Measurements from ENCODE around the gene LRRN2.
A peak's percentile ranks its signal among the peaks of the same experiment; 100 is the strongest.

LRRN2 gene

DNA sequence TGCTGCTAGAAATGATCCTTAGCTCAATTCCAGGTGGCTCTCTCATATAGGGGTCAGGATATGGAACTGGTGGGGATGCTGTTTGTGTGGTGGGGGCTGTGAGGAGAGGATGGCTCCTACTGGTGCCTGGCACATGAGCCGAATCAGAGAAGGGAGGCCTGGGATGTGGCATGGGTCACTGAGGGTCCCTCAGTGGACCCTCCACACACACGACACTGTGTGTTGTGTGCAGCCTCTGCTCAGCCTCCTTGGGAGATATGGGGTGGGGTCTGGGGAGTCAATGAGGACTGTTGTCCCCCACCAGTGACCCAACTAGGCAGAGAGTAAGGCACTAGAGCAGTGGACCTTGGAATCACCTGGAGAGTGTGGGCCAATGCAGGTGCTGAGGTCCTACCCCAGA, 3.2 kb upstream of the LRRN2 start:
- no peak for DNase-seq

DNA sequence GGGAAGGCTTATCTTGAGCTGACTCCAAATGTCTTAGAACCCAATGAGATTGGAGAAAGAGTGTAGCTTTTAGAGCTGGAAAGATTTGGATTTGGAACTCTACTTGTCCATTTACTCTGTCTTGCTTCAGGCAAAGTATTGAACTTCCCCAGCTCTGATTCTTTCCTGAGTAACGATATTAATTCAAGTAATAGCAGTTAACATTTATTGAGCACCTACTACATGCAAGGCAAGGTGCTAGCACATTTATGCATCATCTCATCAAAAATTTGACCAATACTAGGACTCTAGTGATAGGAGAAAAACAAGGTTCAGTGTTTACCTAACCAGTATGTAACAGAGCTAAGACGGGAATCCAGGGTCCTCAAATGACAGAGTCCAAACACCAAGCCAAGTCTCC, 2.5 kb upstream of the LRRN2 start:
- DNase-seq, result no peak

DNA sequence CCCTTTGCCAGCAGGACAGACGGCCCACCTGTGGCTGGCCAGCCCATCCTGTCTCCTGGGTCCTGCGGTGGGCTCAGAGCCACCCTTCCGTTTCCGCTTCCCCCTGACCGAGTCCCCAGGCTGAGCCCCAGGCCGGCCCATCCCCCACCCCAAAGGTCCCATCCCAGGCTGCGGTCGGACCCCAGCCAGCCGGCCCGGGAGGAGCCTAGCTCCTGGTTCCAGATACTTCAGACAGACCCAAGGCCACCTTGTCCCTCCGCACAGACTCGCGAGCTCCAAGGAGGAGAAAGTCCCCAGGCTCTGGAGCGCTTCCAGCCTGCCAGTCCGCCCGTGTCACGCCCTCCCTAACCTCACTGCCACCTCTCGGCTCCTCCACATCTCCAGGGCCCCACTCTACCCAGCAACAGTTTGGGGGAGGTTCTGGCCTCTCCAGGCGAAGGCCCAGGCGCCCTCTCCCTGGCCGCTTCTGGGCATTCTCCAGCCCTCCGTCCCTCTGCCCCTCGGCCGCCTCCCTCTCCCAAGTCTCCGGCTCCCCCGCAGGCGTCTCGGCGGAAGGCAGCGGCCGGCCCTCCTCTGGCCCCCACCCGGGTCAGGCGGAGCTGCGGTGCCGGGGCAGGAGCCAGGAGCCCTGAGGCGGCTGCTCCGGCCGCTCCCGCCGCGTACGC, 835 bp downstream of the LRRN2 start:
- peak in 1 of 5 donors; percentile 13 for DNase-seq

DNA sequence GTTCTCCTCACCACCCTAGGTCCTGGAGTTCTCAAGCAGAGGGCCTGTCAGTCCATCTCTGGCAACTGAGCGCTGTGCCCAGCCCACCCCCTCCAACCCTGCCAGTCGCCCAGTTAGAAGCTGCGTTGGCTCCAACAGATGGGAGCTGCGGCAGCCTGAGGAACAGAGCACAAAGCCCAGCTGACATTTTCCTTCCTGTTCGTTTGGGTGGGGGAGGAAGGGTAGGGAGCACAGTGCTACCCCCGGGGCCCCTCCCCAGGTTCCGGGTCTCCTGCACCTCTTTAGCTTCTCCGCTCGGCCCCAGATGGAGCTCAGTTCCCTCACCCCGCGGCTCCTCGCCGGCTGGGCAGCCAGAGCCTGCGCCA, 1.4 kb downstream of the LRRN2 start:
- no peak for DNase-seq

DNA sequence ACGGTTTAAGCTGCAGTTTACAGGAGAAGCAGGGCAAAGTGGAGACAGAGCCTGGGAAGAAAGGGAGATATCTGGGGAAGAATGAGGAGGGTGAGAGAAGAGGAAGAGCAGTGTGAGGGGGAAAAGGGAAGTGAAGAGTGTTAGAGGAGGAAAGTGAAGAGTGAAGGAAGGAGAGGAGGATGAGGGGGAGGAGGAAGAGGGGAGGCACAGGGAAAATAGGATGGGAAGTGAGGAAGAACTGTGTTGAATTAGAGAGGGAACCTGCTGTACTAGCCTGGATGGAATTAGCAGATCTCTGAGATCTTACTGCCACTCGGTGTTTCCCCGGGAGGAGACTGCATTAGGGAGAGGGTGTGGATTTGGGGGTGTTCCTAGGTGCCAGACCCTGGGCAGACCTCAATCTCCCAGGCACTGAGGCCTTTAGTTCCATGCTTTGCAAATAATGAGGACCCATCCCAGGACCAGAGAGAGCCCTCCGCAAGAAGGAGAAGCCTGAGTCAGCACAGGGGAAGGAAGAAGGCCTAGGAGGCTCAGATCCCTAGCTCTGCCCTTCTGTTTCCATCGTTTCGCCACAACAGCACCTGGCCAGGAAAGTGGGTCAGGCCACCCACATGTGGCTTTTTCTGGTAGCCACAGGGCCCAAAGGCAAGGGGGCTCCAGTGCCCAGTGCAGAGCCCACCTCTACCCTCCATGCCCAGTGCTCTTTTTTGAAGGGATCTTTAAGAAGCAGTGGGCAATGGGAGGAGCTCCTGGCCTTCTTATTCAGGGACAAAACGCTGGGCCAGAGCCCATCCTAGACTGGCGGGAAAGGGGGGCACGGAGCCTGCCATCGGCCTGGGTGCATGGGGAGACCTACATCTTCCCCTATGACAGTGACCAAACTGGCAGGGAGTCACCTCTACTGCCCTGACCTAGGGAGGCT, 2.0 kb downstream of the LRRN2 start:
- no peak for DNase-seq

DNA sequence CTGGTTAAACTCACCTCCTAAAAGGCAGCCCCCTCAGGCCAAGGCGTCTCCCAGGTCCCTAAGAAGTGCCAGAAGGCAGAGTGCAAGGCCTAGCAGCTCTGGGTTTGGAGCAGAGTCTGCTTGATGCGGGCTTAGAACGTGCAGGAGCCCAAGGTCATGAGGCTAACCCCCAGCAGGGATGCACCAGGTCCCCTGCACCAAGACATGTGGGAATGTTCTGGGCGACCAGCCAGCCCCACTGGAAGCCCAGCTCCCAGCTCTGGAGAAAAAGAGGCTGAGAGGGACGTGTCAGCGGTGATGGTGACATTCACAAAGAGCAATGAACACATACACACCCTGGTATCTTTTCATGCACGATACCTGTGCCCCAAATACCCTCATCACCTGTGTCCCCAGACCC, 5.1 kb downstream of the LRRN2 start:
- DNase-seq, result no peak

DNA sequence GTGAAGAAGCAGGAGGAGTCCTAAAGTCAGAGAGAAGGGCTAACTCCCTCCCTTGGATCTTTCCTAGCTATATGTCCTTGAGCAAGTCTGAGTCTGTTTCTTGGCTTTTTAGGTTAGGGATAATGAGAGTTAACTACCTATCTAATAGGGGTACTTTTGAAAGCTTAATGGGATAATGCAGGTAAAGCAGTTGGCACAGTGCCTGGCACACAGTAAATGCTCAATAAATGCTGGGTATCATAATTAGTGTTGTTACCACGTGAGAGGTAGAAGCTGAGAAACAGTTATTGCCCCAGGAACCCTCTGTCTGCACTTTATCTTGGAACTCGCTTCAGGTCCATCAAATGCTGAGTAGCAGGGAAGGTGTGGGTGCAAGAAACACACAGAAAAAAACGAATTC, 5.5 kb downstream of the LRRN2 start:
- DNase-seq, result no peak

DNA sequence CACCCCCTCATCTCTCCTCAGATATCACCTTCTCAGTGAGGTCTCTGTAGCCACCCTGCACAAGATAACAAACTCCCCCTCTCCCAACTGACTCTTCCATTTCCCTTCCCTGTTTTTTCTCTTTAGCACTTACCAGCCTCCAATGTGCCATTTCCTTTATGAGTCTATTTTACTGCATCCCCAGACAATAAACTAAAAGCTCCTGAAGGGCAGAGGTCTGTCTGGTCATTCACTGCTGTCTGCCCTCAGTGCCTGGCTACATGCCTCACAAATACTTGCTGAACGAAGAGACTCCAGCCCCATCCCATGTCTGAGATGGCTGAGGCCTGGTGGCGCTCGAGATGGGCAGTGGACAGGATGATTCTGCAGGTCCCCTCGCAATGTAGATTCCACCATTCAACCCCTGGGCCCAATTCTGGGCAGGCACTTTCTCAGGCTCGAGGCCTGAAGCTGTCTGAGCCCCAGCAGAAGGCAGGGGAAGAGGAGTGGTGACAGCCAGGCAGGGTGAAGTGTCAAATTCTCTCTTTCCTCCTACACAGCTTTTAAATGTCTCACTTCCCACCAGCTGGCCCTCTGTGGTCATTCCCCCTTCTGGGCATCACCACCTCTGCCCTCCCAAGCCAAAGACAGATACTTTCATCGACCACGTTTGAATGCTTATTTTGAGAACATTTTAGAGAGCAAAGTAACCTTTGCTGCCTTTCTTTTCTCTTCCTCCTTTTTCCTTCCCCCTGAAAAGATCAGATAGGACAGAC, 6.6 kb downstream of the LRRN2 start:
- DNase-seq, result no peak

DNA sequence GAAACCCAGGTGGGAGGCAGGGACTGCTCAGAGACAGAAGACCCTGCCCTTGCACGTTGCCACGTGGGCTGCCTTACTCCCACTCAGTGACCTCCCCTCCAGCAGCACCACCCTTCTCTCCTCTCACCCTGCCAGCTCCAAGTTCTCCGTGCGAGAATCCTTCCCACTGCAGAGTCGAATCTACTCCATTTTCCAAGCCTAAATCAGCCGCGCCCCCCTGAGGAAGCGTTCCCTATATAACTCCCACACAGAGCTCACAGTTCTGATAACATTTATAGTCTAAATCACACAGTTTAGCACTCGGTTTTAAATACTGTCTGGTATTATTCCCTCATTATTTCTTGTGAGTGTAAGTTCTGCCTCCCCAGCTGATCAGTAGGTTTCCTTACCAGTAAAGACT, 7.7 kb downstream of the LRRN2 start:
- no peak for DNase-seq

DNA sequence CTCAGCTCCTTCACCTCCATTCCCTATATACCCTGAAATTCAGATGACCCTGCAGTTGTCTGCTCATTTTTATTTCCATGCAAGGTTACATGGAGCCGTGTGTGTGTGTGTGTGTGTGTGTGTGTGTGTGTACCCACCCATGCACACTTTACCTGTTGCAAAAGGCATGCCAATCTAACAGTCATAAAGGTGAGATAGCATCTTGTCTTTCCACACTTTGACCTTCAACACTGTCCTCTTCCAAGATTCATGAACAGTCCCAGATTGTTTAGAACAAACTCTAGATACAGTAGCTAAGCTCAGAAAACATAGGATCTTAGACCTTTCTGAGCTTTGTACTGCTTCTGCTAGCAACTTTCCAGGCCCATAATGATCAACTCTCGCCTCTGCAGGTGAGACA, 9.5 kb downstream of the LRRN2 start:
- no peak for DNase-seq

DNA sequence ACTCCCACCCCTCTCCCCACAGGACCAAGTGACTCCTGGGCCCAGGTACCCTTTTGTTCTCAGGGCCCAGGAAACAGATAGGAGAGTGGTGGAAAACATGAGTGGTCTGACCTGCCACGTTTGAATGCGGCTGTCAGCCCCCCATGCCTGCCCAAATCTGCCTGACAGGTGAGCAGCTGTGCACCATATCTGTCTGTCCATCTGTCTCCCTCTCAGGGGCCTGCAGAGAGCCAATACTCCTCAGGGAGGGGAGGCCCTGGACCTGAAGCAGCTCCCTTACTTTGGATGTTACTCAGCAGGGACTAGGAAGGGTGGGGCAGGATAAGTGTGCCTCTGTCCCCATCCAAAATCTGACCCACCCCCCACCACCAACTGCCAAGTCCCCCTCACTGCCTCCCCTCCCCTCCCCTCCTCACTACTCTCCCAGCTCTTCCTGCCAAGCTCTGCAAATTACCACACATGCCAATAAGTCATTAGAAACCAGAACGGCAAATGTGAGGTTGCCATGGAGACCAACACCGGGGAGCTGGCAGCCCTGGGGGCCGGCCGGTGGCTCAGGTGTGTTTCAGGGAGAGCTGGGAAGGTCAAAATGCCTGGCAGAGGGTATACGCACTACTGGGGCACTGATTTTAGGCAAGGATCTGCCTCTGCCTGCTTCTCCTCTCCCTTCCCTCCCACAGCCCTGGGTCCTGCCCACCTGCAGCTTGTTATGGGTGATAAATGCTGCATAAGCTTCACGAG, 11.5 kb downstream of the LRRN2 start:
- DNase-seq, result no peak

DNA sequence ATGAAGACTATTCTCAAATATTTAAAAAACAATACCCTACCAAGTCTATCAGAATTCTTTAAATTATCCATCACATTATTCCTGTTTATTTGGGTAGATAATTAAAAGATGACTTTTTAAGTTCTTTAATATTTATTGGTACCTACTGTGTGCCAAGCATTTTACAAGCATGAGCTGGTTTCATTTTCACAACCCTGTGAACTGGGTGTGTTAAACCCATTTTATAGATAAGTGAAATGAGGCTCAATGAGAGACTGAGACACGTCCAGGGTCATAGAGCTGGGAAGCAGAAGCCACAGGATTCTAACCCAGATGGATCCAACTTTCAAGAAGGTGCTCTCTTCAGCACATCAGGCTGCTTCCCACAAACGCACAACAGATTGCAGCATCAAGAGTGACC, 12.3 kb downstream of the LRRN2 start:
- no peak for DNase-seq

DNA sequence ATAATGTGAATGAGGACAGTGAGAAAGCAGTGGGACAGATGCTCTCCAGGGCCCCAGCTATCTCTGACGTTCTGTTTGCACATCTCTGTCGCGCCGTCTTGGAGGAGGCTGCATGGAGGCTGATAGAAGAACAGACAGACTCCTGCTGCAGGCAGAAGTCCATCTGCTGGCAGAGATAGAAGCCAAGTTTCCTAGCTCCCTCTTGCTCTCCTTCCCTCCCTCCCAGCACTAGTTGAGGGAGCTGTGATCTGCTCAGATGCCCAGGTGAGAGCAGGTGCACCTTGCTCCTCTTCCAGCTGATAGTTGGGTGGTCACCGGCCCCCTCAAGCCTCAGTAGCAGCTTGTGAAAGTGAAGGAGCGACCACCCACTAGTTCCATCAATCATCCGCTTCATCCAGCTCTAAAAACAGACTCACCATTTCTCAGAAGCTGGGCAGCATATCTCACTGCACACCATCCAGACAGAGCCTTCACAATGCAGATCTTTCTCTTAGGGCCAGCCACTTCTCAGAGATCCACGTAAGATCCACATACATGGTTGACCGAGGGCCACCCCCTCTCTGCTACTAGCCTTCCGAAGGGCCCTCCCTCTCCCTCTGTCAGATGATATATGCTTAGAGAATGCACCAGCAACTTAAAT, 12.9 kb downstream of the LRRN2 start:
- DNase-seq, result no peak

DNA sequence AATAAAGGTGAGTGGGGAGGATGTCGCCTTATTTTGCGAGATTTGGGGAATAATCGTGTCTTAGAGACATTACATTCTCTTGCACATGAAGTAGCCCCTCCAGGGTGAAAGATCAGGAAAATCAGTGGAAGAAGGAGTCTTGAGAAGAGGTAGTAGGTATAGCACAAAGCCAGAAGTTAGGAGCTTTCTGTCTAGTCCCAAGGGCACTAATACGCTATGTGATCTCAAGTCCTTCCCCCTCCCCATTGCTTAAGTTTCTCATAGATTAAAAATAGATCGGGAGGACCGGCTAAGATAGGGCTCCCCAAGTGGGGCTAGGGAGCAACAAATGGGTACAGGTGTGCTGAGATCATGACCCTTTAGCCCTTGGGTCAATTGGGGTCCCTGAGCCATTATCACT, 13.5 kb downstream of the LRRN2 start:
- no peak for DNase-seq

DNA sequence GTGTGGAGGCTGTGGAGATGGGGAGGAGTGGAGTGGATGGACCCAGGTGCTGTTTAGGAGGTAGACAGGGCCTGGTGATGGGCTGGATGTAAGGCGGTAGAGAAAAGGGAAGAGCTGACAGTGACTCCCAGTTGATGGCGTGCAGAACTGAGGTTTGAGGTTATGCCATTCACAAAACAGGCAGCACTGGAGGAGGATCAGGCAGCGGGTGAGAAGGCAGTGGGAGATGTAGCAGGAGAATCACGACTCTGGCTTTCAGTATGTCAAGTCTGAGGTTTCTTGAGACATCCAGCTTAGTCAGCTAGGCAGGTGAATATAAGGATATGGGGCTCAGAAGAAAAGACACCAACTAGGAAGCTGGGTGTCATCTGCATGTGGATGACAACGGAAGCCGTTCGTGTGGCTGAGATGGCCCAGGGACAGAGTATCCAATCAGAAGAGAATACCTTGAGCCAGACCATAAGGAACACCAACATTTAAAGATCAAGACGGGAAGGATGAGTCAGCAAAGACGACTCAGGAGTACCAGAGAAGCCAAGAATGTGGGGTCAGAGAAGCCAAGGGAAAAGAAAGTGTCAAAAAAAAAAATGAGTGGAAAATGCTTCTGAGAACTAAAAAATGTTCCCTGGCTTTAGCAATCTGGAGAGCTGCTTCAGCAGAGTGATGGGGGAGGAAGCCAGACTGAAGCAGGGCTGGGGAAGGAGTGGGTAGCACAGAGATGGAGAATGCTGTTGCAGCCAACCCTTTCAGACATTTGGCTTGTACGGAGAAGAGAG, 15.2 kb downstream of the LRRN2 start:
- no peak for DNase-seq

DNA sequence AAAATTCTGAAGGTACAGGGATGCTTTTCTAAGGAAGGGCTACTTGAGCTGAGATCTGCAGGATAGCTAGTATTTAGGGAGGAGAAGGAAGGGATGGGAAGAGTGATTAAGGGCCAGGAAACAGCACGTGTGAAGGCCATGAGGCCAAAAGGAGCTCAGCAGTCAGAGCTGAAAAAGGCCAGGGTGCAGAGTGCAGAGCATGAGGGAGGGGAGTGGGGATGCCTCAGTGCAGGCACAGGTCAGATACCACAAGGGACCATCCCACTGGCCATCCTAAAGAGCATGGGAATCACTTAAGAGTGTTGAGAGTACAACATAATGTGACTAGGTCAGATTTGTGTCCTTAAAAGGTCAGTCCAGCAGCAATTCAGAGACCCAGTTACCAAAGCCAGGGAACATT, 16.0 kb downstream of the LRRN2 start:
- DNase-seq, result no peak

DNA sequence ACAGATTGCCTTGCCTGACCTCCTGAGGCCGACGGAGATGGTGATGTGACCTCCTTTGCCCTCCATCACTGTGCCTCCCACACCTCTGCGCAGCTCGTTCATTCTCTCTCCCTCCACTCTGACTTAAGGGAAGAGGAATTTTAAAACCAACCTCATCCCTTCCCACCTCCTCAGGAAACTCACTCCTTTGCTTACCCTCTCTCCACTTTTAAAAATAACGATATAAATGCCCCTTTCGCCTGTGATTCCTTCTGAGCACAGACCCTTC, 21.2 kb downstream of the LRRN2 start:
- DNase-seq, result no peak

DNA sequence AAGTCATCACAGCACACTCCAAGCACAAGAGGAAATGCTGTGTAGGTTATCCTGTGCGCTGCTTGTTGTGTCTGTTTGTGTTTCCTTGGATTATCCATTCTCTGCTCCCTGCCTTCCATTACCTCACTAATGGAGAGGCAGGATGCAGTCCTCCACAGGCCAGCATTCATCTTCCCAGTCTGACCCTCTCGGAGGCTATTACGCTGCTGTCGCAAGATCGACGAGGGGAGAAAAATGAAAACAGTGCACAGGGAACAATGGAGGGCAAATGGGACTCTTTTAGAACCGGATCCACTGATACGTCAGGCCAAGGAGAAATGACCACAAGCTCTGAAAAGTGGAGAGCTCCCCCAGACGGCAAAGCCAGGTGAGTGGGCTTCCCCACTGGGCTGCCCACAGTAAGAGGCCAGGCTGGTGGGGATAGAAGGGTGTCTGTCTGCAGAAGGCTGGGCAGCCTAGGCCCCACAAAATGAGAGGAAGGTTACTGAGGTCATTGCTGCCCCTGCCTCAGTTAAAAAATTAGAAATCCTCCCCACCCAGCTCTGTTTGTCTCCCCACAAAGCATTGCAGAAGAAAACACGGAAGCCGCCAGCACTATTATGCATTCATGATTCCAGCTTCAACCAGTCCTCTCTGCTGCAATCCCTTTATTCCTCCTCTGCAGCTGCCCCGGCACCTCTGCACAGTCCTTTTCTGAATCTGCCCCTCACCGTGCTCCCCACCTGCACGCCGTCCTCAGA, 21.7 kb downstream of the LRRN2 start:
- DNase-seq, result no peak

DNA sequence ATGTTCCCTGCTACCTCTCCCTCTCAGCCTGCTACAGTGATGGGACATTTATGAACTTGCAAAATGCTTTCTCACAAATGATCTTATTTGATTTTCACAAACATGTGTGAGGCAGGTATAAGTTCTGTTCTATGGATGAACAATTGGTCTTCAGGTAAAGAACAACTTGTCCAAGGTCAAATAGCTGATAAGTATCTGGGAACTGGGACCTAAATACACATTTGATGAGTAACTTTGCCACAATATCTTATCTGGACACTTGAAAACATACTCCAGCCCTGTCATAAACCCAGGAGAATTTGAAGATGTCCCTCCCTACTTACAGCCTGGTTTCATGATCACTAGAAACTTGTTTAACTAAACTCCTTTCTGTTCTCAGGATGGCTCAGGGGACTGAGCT, 23.0 kb downstream of the LRRN2 start:
- no peak for DNase-seq

DNA sequence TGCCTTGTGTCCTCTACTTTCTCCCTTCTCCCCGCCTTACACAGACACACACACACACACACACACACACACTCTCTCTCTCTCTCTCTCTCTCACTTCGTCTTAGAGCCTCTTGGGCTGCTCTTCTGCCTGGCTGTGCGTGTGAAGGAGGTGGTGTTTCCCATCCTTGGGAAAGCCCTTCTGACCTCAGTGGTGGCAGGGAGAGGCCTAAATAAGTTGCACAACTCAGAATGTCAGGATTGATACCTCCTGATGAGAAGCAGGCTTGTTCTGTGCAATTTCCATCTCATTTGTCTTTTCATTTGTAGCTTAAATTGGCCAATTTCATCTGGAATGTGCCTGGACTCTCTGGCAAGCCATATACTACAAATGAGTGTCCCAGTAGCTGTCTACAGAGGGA, 25.0 kb downstream of the LRRN2 start:
- DNase-seq, result no peak

DNA sequence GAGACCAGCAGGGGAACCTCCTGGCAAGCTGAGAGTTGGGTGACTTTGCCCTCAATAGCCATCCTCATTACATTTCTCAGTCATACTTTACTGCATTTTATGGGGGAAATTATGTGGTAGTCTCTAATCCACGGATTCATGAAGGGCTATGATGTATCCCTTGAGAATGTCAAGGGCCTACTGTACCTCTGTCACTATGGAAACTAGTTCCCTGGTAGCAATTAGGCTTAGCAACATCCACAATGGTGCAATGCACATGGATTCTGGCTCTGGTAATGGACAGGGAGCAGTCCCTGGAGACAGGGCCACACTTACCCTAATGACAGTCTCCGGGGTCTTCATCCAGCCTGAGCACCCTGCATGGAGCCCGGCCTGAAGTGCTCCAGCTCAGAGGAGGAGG, 26.5 kb downstream of the LRRN2 start:
- DNase-seq, result no peak

All from T-helper 1 cell (primary cell).